WTC11 (cell line): Measurements from ENCODE around the gene EYS. TPM values are rescaled to one million over a fixed set of nuclear protein-coding genes. Genes with fewer than 3 reads are reported as not detected.
A peak's percentile ranks its signal among the peaks of the same experiment; 100 is the strongest.

Source experiments
- ATAC-seq: fragments of 200-7000 bp; cut with Tn5 transposase; 2 replicates; pipeline ENCODE4 v1.10.0; 2021; ENCODE audit warnings: mild to moderate bottlenecking, moderate library complexity
- CTCF ChIA-PET: fragments of 300-600 bp; sonication (Branson Sonifier 250); formaldehyde crosslinking; loops from one replicate; lab custom pipeline; 2021; ENCODE audit warnings: antibody characterized with exemption; lab: Charles Lee
- POLR2A ChIA-PET: fragments of 350-600 bp; sonication (Branson Sonifier 250); formaldehyde crosslinking; loops from one replicate; lab custom pipeline; 2021; ENCODE audit warnings: antibody characterized with exemption; lab: Charles Lee
- DNase-seq: peaks from one replicate; pipeline ENCODE4 v3.0.0; 2021; ENCODE audit warnings: low spot score
- H3K27ac Mint-ChIP-seq: 2 replicates; pipeline ENCODE4 v1.8.0; 2021; ENCODE audit warnings: mixed read lengths
- H3K27me3 Mint-ChIP-seq: 2 replicates; pipeline ENCODE4 v1.8.0; 2021; ENCODE audit warnings: low read depth, mild to moderate bottlenecking, moderate library complexity, mixed read lengths
- H3K36me3 Mint-ChIP-seq: 2 replicates; pipeline ENCODE4 v1.8.0; 2021; ENCODE audit warnings: mixed read lengths
- H3K4me1 Mint-ChIP-seq: 2 replicates; pipeline ENCODE4 v1.8.0; 2022; ENCODE audit warnings: mixed read lengths
- H3K4me3 Mint-ChIP-seq: 2 replicates; pipeline ENCODE4 v1.8.0; 2021; ENCODE audit warnings: mild to moderate bottlenecking, moderate library complexity, mixed read lengths
- H3K9me3 Mint-ChIP-seq: 2 replicates; pipeline ENCODE4 v1.8.0; 2021; ENCODE audit warnings: mixed read lengths
- ATF1 ChIP-seq: sonication (generic); formaldehyde crosslinking; IDR thresholded peaks from 2 replicates; pipeline ENCODE4 v1.8.1; 2023; ENCODE audit warnings: mild to moderate bottlenecking, moderate library complexity, missing genetic modification reagents
- E2F5 ChIP-seq: sonication (generic); formaldehyde crosslinking; IDR thresholded peaks from 2 replicates; pipeline ENCODE4 v1.8.1; 2022; ENCODE audit warnings: mild to moderate bottlenecking, moderate library complexity, missing genetic modification reagents
- ELF4 ChIP-seq: sonication (generic); formaldehyde crosslinking; IDR thresholded peaks from 2 replicates; pipeline ENCODE4 v1.8.1; 2022; ENCODE audit warnings: low read depth, mild to moderate bottlenecking, moderate library complexity, missing genetic modification reagents
- FOXJ3 ChIP-seq: sonication (generic); formaldehyde crosslinking; IDR thresholded peaks from 2 replicates; pipeline ENCODE4 v1.9.0; 2021; ENCODE audit warnings: missing genetic modification reagents, mild to moderate bottlenecking, borderline replicate concordance
- GABPB1 ChIP-seq: sonication (generic); formaldehyde crosslinking; IDR thresholded peaks from 2 replicates; pipeline ENCODE4 v1.8.1; 2023; ENCODE audit warnings: mild to moderate bottlenecking, missing genetic modification reagents
- IRF1 ChIP-seq: sonication (generic); formaldehyde crosslinking; IDR thresholded peaks from 2 replicates; pipeline ENCODE4 v1.8.0; 2023; ENCODE audit warnings: missing genetic modification reagents
- NFATC4 ChIP-seq: fragments of 250-450 bp; sonication (Bioruptor Pico); IDR thresholded peaks from 2 replicates; pipeline ENCODE4 v1.9.0; 2021; ENCODE audit warnings: mild to moderate bottlenecking
- NR3C1 ChIP-seq: sonication (generic); formaldehyde crosslinking; conservative IDR thresholded peaks from 2 replicates; pipeline ENCODE4 v1.8.1; 2023; ENCODE audit warnings: low read depth, mild to moderate bottlenecking, missing genetic modification reagents
- OVOL2 ChIP-seq: fragments of 250-450 bp; sonication (Bioruptor Pico); IDR thresholded peaks from 2 replicates; pipeline ENCODE4 v1.9.0; 2021; ENCODE audit warnings: mild to moderate bottlenecking, borderline replicate concordance
- PRDM15 ChIP-seq: sonication (generic); formaldehyde crosslinking; IDR thresholded peaks from 2 replicates; pipeline ENCODE4 v1.8.0; 2022; ENCODE audit warnings: missing genetic modification reagents
- SOX15 ChIP-seq: fragments of 250-450 bp; sonication (Bioruptor Pico); IDR thresholded peaks from 2 replicates; pipeline ENCODE4 v1.9.0; 2021; ENCODE audit warnings: mild to moderate bottlenecking
- ZNF138 ChIP-seq: sonication (generic); formaldehyde crosslinking; conservative IDR thresholded peaks from 2 replicates; pipeline ENCODE4 v1.8.1; 2022; ENCODE audit warnings: mild to moderate bottlenecking, moderate library complexity, missing genetic modification reagents
- total RNA-seq: library from RNA; stranded (reverse); gene quantifications from 3 replicates; pipeline ENCODE4 v1.2.3, GENCODE V29; 2021
- TF ChIP-seq, protein P1 (sequence below): sonication (generic); formaldehyde crosslinking; IDR thresholded peaks from 2 replicates; pipeline ENCODE4 v1.8.0; 2023; ENCODE audit warnings: missing genetic modification reagents, mild to moderate bottlenecking, borderline replicate concordance
- TF ChIP-seq, protein P2 (sequence below): sonication (generic); formaldehyde crosslinking; IDR thresholded peaks from 2 replicates; pipeline ENCODE4 v1.8.1; 2023; ENCODE audit warnings: mild to moderate bottlenecking, missing genetic modification reagents, moderate library complexity
- TF ChIP-seq, protein P3 (sequence below): fragments of 200-600 bp; IDR thresholded peaks from 2 replicates; pipeline ENCODE4 v1.8.0; 2022; ENCODE audit warnings: antibody characterized with exemption
- TF ChIP-seq, protein P4 (sequence below): sonication (generic); formaldehyde crosslinking; IDR thresholded peaks from 2 replicates; pipeline ENCODE4 v1.8.1; 2023; ENCODE audit warnings: mild to moderate bottlenecking, missing genetic modification reagents, borderline replicate concordance

Gene EYS
- total RNA-seq, 1 experiment from 2014 or later = not detected

- no peaks in the 10 kb centered on the region; the same call in 1 of the 2 replicates for H3K36me3 Mint-ChIP-seq
- TF ChIP-seq E2F5 = no peak
- no peak for TF ChIP-seq GABPB1 (CRISPR knock-in tag)
- TF ChIP-seq ZNF138 (CRISPR knock-in tag) = no peak
- TF ChIP-seq FOXJ3 (CRISPR knock-in tag) = no peak
- TF ChIP-seq, protein P1, sequence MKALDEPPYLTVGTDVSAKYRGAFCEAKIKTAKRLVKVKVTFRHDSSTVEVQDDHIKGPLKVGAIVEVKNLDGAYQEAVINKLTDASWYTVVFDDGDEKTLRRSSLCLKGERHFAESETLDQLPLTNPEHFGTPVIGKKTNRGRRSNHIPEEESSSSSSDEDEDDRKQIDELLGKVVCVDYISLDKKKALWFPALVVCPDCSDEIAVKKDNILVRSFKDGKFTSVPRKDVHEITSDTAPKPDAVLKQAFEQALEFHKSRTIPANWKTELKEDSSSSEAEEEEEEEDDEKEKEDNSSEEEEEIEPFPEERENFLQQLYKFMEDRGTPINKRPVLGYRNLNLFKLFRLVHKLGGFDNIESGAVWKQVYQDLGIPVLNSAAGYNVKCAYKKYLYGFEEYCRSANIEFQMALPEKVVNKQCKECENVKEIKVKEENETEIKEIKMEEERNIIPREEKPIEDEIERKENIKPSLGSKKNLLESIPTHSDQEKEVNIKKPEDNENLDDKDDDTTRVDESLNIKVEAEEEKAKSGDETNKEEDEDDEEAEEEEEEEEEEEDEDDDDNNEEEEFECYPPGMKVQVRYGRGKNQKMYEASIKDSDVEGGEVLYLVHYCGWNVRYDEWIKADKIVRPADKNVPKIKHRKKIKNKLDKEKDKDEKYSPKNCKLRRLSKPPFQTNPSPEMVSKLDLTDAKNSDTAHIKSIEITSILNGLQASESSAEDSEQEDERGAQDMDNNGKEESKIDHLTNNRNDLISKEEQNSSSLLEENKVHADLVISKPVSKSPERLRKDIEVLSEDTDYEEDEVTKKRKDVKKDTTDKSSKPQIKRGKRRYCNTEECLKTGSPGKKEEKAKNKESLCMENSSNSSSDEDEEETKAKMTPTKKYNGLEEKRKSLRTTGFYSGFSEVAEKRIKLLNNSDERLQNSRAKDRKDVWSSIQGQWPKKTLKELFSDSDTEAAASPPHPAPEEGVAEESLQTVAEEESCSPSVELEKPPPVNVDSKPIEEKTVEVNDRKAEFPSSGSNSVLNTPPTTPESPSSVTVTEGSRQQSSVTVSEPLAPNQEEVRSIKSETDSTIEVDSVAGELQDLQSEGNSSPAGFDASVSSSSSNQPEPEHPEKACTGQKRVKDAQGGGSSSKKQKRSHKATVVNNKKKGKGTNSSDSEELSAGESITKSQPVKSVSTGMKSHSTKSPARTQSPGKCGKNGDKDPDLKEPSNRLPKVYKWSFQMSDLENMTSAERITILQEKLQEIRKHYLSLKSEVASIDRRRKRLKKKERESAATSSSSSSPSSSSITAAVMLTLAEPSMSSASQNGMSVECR (CRISPR knock-in tag) = no peak
- TF ChIP-seq ELF4 (CRISPR knock-in tag) = no peak
- TF ChIP-seq, protein P2, sequence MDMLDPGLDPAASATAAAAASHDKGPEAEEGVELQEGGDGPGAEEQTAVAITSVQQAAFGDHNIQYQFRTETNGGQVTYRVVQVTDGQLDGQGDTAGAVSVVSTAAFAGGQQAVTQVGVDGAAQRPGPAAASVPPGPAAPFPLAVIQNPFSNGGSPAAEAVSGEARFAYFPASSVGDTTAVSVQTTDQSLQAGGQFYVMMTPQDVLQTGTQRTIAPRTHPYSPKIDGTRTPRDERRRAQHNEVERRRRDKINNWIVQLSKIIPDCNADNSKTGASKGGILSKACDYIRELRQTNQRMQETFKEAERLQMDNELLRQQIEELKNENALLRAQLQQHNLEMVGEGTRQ (CRISPR knock-in tag) = no peak
- TF ChIP-seq PRDM15 (CRISPR knock-in tag) = no peak
- TF ChIP-seq OVOL2 (CRISPR knock-in tag) = no peak
- TF ChIP-seq, protein P3, sequence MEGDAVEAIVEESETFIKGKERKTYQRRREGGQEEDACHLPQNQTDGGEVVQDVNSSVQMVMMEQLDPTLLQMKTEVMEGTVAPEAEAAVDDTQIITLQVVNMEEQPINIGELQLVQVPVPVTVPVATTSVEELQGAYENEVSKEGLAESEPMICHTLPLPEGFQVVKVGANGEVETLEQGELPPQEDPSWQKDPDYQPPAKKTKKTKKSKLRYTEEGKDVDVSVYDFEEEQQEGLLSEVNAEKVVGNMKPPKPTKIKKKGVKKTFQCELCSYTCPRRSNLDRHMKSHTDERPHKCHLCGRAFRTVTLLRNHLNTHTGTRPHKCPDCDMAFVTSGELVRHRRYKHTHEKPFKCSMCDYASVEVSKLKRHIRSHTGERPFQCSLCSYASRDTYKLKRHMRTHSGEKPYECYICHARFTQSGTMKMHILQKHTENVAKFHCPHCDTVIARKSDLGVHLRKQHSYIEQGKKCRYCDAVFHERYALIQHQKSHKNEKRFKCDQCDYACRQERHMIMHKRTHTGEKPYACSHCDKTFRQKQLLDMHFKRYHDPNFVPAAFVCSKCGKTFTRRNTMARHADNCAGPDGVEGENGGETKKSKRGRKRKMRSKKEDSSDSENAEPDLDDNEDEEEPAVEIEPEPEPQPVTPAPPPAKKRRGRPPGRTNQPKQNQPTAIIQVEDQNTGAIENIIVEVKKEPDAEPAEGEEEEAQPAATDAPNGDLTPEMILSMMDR = no peak
- TF ChIP-seq, protein P4, sequence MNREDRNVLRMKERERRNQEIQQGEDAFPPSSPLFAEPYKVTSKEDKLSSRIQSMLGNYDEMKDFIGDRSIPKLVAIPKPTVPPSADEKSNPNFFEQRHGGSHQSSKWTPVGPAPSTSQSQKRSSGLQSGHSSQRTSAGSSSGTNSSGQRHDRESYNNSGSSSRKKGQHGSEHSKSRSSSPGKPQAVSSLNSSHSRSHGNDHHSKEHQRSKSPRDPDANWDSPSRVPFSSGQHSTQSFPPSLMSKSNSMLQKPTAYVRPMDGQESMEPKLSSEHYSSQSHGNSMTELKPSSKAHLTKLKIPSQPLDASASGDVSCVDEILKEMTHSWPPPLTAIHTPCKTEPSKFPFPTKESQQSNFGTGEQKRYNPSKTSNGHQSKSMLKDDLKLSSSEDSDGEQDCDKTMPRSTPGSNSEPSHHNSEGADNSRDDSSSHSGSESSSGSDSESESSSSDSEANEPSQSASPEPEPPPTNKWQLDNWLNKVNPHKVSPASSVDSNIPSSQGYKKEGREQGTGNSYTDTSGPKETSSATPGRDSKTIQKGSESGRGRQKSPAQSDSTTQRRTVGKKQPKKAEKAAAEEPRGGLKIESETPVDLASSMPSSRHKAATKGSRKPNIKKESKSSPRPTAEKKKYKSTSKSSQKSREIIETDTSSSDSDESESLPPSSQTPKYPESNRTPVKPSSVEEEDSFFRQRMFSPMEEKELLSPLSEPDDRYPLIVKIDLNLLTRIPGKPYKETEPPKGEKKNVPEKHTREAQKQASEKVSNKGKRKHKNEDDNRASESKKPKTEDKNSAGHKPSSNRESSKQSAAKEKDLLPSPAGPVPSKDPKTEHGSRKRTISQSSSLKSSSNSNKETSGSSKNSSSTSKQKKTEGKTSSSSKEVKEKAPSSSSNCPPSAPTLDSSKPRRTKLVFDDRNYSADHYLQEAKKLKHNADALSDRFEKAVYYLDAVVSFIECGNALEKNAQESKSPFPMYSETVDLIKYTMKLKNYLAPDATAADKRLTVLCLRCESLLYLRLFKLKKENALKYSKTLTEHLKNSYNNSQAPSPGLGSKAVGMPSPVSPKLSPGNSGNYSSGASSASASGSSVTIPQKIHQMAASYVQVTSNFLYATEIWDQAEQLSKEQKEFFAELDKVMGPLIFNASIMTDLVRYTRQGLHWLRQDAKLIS = no peak
- no peak for TF ChIP-seq NR3C1 (CRISPR knock-in tag)
- TF ChIP-seq NFATC4 = no peak
- TF ChIP-seq IRF1 (CRISPR knock-in tag) = no peak
- no peak for TF ChIP-seq ATF1 (CRISPR knock-in tag)
- no peak for TF ChIP-seq SOX15 (CRISPR knock-in tag)
- no peaks in the 10 kb centered on the region for H3K9me3 Mint-ChIP-seq
- no peak overlapping the region for H3K27ac Mint-ChIP-seq
- H3K27me3 Mint-ChIP-seq = no peaks in the 10 kb centered on the region
- H3K4me1 Mint-ChIP-seq = no peaks in the 10 kb centered on the region
- no peak for DNase-seq
- H3K4me3 Mint-ChIP-seq = no peak overlapping the region
- CTCF ChIA-PET = interaction anchor here (0.8 to 2.5 kb wide), 5 partner anchors 14 to 465 kb away, joined by 3 to 12 read pairs (median 6); no protein-coding TSS in a partner anchor
- peak; percentile 98 for ATAC-seq
- POLR2A ChIA-PET = no interaction called here
These were observed 1890.0 kb downstream of the EYS start for GRCh38 chr6:63816982-63817436.
